Measurements from ENCODE around the gene ABCD1.

DNA sequence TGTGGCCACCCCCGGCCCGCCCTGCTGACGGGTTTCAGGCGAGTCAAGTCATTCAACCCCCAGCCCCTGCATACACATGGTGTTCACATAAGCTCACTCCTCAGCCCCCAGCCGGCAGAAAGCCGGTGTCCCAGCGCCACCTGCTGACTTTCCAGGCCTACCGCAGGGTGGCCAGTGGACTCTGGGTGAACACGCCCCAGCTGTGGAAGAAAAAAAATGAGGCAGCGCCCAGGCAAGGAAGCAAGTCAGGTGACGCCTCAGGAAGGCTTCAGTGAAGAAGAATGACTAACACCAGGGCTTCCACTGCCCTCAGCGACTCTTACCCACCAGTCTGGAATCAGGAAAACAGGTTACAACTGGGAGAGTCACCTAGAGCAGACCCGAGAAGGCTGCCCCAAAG lies 16.2 kb upstream of the ABCD1 start:
- TF ChIP-seq, protein P1, sequence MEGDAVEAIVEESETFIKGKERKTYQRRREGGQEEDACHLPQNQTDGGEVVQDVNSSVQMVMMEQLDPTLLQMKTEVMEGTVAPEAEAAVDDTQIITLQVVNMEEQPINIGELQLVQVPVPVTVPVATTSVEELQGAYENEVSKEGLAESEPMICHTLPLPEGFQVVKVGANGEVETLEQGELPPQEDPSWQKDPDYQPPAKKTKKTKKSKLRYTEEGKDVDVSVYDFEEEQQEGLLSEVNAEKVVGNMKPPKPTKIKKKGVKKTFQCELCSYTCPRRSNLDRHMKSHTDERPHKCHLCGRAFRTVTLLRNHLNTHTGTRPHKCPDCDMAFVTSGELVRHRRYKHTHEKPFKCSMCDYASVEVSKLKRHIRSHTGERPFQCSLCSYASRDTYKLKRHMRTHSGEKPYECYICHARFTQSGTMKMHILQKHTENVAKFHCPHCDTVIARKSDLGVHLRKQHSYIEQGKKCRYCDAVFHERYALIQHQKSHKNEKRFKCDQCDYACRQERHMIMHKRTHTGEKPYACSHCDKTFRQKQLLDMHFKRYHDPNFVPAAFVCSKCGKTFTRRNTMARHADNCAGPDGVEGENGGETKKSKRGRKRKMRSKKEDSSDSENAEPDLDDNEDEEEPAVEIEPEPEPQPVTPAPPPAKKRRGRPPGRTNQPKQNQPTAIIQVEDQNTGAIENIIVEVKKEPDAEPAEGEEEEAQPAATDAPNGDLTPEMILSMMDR (IDR thresholded peaks at IDR 0.05; ENCODE audit: insufficient read depth, low read depth, low read length): peak; percentile 54
- TF ChIP-seq EZH2 (IDR thresholded peaks at IDR 0.05; ENCODE audit: insufficient read depth, low read length): no peak

Data from astrocyte (in vitro differentiated cells and primary cell).